Measurements from ENCODE around the gene FBXL20. TPM values are rescaled to one million over a fixed set of nuclear protein-coding genes. Genes with fewer than 3 reads are reported as not detected.

Gene FBXL20
- total and polyA plus RNA-seq, 9 of the 15 experiments (the other 6 are each of a cell fraction or from before 2014, with no cell fraction given): 1.8 to 15.1 (median 5.6) TPM

- TF ChIP-seq SMAD3 (CRISPR knock-in tag; conservative IDR thresholded peaks at IDR 0.05) (peak; percentile 67; the same call in 1 of the 2 replicates), HDAC2 (IDR thresholded peaks at IDR 0.05) (no peak), NR4A1 (CRISPR knock-in tag; IDR thresholded peaks at IDR 0.05) (no peak), NR4A1 (tag; IDR thresholded peaks at IDR 0.05) (peak; percentile 72; the same call in 1 of the 2 replicates), TEAD2 (tag; IDR thresholded peaks at IDR 0.05) (0 out of 2 replicates have a peak, but pooled peaks have one; percentile 7), PREB (CRISPR knock-in tag; IDR thresholded peaks at IDR 0.05) (no peak), POLR2AphosphoS2 (IDR thresholded peaks at IDR 0.05; ENCODE audit: low read length) (no peak), MAZ (CRISPR knock-in tag; conservative IDR thresholded peaks at IDR 0.05 in 1 of 2, IDR thresholded peaks at IDR 0.05 in 1 of 2) (0 out of 4 replicates have a peak, but pooled peaks of 1 of the 2 experiments have one; percentile 15), RBM14 (IDR thresholded peaks at IDR 0.05; ENCODE audit: borderline replicate concordance, insufficient read depth, low read depth, low read length) (no peak), MCM7 (IDR thresholded peaks at IDR 0.05) (no peak), YY1 (IDR thresholded peaks at IDR 0.05; ENCODE audit: borderline replicate concordance in 1 of 3, control insufficient read depth in 1 of 3, extremely low read depth in 1 of 3, insufficient read depth in 3 of 3, insufficient read length in 1 of 3, insufficient replicate concordance in 2 of 3, low read depth in 1 of 3, low read length in 2 of 3) (no peak), ZNF609 (CRISPR knock-in tag; IDR thresholded peaks at IDR 0.05; ENCODE audit: borderline replicate concordance) (no peak), PYGO2 (tag; IDR thresholded peaks at IDR 0.05) (no peak)
- TF ChIP-seq, protein P1, sequence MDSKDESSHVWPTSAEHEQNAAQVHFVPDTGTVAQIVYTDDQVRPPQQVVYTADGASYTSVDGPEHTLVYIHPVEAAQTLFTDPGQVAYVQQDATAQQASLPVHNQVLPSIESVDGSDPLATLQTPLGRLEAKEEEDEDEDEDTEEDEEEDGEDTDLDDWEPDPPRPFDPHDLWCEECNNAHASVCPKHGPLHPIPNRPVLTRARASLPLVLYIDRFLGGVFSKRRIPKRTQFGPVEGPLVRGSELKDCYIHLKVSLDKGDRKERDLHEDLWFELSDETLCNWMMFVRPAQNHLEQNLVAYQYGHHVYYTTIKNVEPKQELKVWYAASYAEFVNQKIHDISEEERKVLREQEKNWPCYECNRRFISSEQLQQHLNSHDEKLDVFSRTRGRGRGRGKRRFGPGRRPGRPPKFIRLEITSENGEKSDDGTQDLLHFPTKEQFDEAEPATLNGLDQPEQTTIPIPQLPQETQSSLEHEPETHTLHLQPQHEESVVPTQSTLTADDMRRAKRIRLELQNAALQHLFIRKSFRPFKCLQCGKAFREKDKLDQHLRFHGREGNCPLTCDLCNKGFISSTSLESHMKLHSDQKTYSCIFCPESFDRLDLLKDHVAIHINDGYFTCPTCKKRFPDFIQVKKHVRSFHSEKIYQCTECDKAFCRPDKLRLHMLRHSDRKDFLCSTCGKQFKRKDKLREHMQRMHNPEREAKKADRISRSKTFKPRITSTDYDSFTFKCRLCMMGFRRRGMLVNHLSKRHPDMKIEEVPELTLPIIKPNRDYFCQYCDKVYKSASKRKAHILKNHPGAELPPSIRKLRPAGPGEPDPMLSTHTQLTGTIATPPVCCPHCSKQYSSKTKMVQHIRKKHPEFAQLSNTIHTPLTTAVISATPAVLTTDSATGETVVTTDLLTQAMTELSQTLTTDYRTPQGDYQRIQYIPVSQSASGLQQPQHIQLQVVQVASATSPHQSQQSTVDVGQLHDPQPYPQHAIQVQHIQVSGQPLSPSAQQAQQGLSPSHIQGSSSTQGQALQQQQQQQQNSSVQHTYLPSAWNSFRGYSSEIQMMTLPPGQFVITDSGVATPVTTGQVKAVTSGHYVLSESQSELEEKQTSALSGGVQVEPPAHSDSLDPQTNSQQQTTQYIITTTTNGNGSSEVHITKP (IDR thresholded peaks at IDR 0.05; ENCODE audit: partially characterized antibody): no peak
Observed at GRCh38 chr17:39335704-39336223, 65.7 kb downstream of the FBXL20 start (continued).
